HG02610 (cell line): ENCODE data around the gene CDH26.

ENCODE experiments used
- ATAC-seq: cut with Tn5 transposase; IDR thresholded peaks from one replicate; pipeline ENCODE4 v1.9.1; 2021; ENCODE audit warnings: mild to moderate bottlenecking, moderate library complexity; ENCODE audit not compliant: unreplicated experiment

CDH26 gene

DNA sequence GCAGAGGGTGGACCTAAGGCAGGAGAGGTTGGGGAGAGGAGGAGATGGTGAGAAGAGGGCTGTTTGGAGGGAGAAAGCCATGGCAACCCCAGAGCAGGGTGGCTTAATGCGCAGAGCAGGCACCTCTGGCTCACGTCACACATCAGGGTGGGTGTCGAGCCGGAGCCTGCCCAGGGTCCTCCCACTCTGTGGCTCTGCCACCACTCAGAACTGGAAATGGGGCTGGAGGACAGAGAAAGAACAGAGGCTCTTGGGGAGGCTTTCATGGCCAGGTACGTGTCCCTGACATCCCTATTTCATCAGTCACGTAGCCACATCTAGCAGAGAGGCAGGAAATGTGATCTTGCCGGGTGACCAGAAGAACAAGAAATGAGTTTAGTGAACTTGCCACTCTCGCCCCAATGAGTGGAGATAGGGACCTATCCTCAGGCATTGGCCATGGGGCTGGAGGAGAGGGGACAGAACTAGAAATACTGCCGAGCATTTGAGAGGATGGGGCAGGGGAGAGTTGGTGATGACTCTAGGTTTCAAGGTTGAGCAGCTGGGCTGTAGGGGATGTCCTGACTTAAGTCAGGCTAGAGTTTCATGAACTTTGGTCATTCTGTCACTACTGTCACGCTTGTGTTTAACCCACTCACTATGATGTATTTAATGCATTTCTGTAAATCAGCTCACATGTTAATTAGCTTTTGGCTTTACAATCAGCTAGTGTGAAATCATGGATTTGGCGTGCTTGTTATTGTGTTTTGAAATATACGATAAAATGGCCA lies 52.7 kb downstream of the CDH26 start:
- ATAC-seq: no peak

- no peak for ATAC-seq
These were observed 53.6 kb downstream of the CDH26 start for GRCh38 chr20:60011512-60012507.

GRCh38 chr20:60013296-60014139 lies 55.3 kb downstream of the CDH26 start:
- no peak for ATAC-seq

GRCh38 chr20:60016406-60016805 lies 58.2 kb downstream of the CDH26 start:
- no peak for ATAC-seq

GRCh38 chr20:60020251-60020650 lies 62.0 kb downstream of the CDH26 start:
- ATAC-seq: no peak

- no peak for ATAC-seq
These were observed 62.9 kb downstream of the CDH26 start for GRCh38 chr20:60021104-60021503.

DNA sequence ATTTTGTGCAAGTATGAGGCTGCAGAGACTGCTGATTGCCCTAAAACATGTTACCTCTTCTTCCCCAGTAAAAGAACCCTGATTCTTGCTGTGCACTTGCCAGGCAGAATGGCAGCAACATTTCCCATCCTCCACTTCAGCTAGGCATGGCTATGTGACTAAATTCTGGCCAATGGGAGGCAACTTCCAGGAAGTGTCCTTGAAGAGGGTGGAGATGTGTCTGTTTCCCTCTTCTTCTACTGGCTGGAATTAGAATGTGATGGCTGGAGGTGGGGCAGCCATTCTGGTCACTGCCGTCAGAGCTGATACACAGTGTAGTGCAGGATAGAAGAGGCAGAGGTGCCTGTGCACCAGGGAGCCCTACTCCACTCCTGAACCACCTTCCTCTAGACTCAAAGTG lies 64.6 kb downstream of the CDH26 start:
- no peak for ATAC-seq

- no peak for ATAC-seq
These were observed 66.0 kb downstream of the CDH26 start for GRCh38 chr20:60024245-60024644.

DNA sequence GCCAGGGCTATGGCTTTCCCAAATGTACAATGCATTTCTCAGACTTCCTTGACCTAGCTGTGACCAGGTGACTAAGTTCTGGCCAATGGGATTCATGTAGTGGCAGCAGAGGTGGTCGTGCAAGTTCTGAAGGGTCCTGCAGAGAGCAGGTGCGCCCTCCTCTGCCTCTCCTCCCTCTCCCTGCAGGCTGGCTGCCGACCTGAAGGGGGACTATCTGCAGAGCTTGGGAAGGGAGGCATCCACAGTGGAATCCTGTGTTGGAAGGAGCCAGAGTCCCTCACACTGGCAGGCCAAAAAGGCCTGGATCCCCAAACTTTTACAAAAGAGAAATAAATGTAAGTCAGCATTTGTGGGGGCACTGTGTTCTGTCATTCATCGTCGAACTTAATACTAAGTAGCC lies 66.6 kb downstream of the CDH26 start:
- ATAC-seq: no peak

- ATAC-seq: no peak
These were observed 67.8 kb downstream of the CDH26 start for GRCh38 chr20:60026010-60026409.

DNA sequence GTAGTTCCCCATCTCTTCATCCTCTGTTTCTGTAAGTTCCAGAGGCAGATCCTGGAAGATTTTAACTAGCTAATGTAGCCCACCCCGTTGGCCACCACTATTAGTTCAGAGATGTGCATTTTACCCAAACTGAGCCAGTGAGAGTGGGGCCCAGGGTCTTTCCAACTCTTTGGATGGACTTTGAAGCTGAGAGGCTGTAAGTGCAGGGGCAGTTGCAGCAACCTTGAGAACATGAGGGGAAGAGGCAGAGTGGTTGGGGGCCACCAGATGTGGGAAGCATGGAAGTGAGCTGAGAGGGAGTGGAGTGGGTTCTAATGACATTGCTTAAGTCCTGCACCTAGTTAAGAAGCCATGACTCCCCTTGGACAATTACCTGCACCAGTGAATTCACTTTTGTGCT lies 72.2 kb downstream of the CDH26 start:
- ATAC-seq: no peak

DNA sequence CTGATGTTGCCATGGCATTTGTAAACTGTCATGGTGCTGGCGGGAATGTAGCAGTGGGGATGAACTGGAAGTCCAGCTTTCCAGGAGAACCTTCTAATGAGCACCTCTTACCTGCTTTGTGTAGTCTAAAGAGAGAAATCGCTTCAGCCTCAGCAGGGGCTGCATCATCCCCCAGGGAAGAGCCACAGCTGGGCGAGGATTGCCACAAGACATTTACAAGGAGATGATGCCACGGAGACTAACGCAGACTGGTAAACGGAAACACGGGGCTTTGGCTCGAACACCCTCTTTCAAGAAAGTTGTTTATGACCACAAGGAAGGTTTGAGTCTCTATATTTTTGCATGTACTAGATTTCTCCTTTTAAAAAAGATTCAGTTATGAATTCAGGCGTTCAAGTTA lies 72.9 kb downstream of the CDH26 start:
- ATAC-seq: no peak

DNA sequence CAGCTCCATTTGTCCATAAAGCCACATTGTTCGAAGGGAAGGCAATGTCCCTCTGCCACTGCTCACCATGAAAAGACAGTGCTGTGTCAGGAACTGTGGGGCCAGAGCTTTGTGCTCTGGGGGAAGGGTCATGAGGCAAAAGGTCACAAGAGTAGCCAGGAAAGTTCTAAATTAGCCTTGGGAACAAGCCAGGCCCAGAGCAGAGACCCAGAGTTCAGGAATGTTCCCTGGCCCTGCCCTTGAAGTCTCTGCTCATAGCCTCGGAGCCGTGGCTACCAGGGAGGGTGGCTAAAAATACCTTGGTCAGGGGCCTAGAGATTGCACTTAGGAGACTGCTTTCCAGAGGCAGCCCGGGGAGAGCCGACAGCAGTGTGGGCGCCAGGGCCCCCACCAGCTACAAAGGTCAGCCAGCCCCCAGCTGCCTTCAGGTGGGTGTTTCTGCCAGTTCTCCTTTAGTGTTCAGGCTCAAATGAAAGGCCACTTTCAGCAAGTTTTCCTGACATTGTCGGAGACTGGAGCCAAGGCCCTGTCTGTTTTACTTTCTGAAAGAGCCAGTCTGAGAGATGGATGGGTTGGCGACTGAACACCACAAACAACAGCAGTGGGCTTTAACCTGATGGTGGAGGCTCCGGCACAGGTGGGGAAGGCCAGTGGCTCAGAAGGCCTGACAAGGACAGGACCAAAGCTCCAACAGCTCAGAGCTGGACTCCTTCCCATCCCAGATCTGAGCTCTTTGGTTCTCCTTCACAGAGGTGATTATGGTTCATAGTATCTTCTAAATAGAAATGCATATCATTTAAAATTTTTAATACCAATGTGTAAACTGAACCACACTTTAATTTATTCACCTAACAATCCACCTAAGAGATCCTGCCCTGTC lies 76.2 kb downstream of the CDH26 start:
- ATAC-seq: no peak

DNA sequence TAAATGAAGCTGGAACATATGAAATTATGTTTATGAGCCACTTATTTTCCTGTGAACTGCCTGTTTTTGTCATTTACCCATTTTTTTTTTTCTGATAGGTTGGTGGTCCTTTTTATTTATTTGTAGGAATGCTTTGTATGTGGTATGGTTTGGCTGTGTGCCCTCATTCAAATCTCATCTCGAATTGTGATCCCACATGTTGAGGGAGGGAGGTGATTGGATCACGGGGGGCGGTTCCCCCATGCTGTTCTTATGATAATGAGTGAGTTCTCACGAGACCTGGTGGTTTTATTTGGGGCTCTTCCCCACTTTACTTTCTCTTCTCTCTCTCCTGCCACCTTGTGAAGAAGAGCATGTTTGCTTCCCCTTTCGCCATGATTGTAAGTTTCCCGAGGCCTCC lies 77.3 kb downstream of the CDH26 start:
- no peak for ATAC-seq

GRCh38 chr20:60036346-60036745 lies 78.1 kb downstream of the CDH26 start:
- no peak for ATAC-seq

GRCh38 chr20:60036746-60037499 lies 78.7 kb downstream of the CDH26 start:
- no peak for ATAC-seq

GRCh38 chr20:60038400-60039008 lies 80.3 kb downstream of the CDH26 start:
- ATAC-seq: no peak

- ATAC-seq: no peak
These were observed 81.3 kb downstream of the CDH26 start for GRCh38 chr20:60039526-60039925.
